HG02884 (cell line): ENCODE data around the gene RECK.
"Not testable (repeated sequence)": the region's sequence is repeated elsewhere in the genome, so short reads cannot be mapped to it uniquely, and the experiment has no call there.

ENCODE experiments used
- ATAC-seq: cut with Tn5 transposase; IDR thresholded peaks from one replicate; pipeline ENCODE4 v1.9.1; 2021; ENCODE audit warnings: mild to moderate bottlenecking, moderate library complexity; ENCODE audit not compliant: unreplicated experiment

The RECK gene

GRCh38 chr9:36150574-36151315 lies 114.0 kb downstream of the RECK start:
- no peak for ATAC-seq

- ATAC-seq = peak; percentile 79
Measured at GRCh38 chr9:36151316-36152210, 114.8 kb downstream of the RECK start.

GRCh38 chr9:36152741-36153438 lies 116.2 kb downstream of the RECK start:
- ATAC-seq = no peak

- no peak for ATAC-seq
Measured at GRCh38 chr9:36153746-36154145, 117.0 kb downstream of the RECK start.

GRCh38 chr9:36154331-36154952 lies 117.7 kb downstream of the RECK start:
- ATAC-seq = no peak

- no peak for ATAC-seq
Measured at GRCh38 chr9:36156116-36156515, 119.4 kb downstream of the RECK start.

- ATAC-seq = no peak
Measured at GRCh38 chr9:36158122-36158521, 121.4 kb downstream of the RECK start.

GRCh38 chr9:36158917-36159316 lies 122.2 kb downstream of the RECK start:
- no peak for ATAC-seq

GRCh38 chr9:36159509-36159908 lies 122.8 kb downstream of the RECK start:
- not testable (repeated sequence) for ATAC-seq

- ATAC-seq = not testable (repeated sequence)
Measured at GRCh38 chr9:36160126-36160525, 123.4 kb downstream of the RECK start.

- no peak for ATAC-seq
Measured at GRCh38 chr9:36161187-36161586, 124.5 kb downstream of the RECK start.

GRCh38 chr9:36162211-36162738 lies 125.6 kb downstream of the RECK start:
- ATAC-seq = no peak

- ATAC-seq = no peak
Measured at GRCh38 chr9:36163049-36163785, 126.5 kb downstream of the RECK start.

GRCh38 chr9:36163786-36164170 lies 127.1 kb downstream of the RECK start:
- no peak for ATAC-seq

GRCh38 chr9:36164372-36164771 lies 127.7 kb downstream of the RECK start:
- ATAC-seq = no peak

- no peak for ATAC-seq
Measured at GRCh38 chr9:36164989-36165388, 128.3 kb downstream of the RECK start.

- no peak for ATAC-seq
Measured at GRCh38 chr9:36165826-36166167, 129.1 kb downstream of the RECK start.

- no peak for ATAC-seq
Measured at GRCh38 chr9:36166168-36166927, 129.6 kb downstream of the RECK start.

- no peak for ATAC-seq
Measured at GRCh38 chr9:36169166-36169565, 132.5 kb downstream of the RECK start, which contains the start of gene CCIN. CCIN (plus strand) TSS chr9:36169388; CDS start chr9:36169503, 115 bp downstream.
